Stomach (tissue), 4 donors: ENCODE data around the gene TIMM17B.

Experiments
- CTCF ChIP-seq, 7 experiments: fragments of 450-650 bp in 4 of 7; fragments of 200-600 bp in 3 of 7; sonication (generic) in 3 of 7; IDR thresholded peaks; one replicate each; pipeline ENCODE4 v1.5.1; 2016 to 2019; ENCODE audit warnings: antibody characterized with exemption in 7 of 7, control low read depth in 2 of 7, mild to moderate bottlenecking in 1 of 7
- EP300 ChIP-seq: sonication (generic); formaldehyde crosslinking; IDR thresholded peaks from one replicate; pipeline ENCODE4 v1.6.1; 2017; ENCODE audit warnings: antibody characterized with exemption

GRCh38 chrX:48904180-48904579 lies 6.6 kb upstream of the TIMM17B start:
- TF ChIP-seq CTCF (IDR thresholded peaks at IDR 0.05) = no peak
- no peak for TF ChIP-seq EP300
